Activated T-helper 2 cell treated with anti-CD3 and anti-CD28 coated beads, Interferon-gamma antibody, Interleukin-2, Interleukin-4, amounts not matched to agents 10 μg/mL and 5 μg/mL and 100 μg/mL, durations not matched to agents 14 hours and 24 hours and 36 hours (primary cell): ENCODE data around the gene H6PD. TPM values are rescaled to one million over a fixed set of nuclear protein-coding genes. Genes with fewer than 3 reads are reported as not detected.

Experiments
- DNase-seq: peaks from one replicate; pipeline ENCODE4 v3.0.0; 2021; ENCODE audit warnings: low spot score
- H3K27ac Mint-ChIP-seq: one replicate; pipeline ENCODE4 v1.8.0; 2021; ENCODE audit warnings: mixed read lengths
- H3K27me3 Mint-ChIP-seq: one replicate; pipeline ENCODE4 v1.8.0; 2021; ENCODE audit warnings: low read depth, mixed read lengths
- H3K36me3 Mint-ChIP-seq: one replicate; pipeline ENCODE4 v1.8.0; 2021; ENCODE audit warnings: low read depth, mixed read lengths
- H3K4me1 Mint-ChIP-seq: one replicate; pipeline ENCODE4 v1.8.0; 2021; ENCODE audit warnings: low read depth, mixed read lengths
- H3K4me3 Mint-ChIP-seq: one replicate; pipeline ENCODE4 v1.8.0; 2021; ENCODE audit warnings: low read depth, mild to moderate bottlenecking, moderate library complexity, mixed read lengths
- H3K9me3 Mint-ChIP-seq: one replicate; pipeline ENCODE4 v1.8.0; 2021; ENCODE audit warnings: mixed read lengths
- intact Hi-C: fragments of 100-400 bp; cut with micrococcal nuclease; formaldehyde crosslinking; loops from one replicate; pipeline ENCODE4 v1.15.1; 2023
- total RNA-seq: library from RNA; stranded (reverse); gene quantifications from 2 replicates; pipeline ENCODE4 v1.2.3, GENCODE V29; 2022

H6PD gene
- total RNA-seq, 1 donor from 2014 or later, result 27.1 TPM

DNA sequence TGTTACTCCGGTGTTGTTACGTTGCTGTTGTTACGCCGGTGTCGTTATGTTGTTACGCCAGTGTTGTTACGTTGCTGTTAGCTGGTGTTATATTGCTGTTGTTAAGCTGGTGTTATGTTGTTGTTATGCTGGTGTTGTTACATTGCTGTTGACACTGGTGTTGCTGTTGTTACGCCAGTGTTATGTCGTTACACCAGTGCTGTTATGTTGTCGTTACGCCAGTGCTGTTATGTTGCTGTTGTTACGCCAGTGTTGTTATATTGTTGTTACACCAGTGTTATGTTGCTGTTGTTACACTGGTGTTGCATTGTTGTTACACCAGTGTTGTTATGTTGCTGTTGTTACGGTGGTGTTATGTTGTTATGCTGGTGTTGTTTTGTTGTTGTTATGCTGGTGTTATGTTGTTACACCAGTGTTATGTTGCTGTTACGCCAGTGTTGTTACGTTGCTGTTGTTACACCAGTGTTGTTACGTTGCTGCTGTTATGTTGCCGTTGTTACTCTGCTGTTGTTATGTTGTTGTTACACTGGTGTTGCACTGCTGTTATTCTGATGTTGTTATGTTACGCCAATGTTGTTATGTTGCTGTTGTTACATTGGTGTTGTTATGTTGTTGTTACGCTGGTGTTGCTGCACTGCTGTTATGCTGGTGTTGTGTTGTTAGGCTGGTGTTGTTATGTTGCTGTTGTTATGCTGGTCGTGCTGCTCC, 25.6 kb downstream of the H6PD start:
- Mint-ChIP-seq H3K27ac (no peak overlapping the region), H3K9me3 (peaks cover 25% of the 10 kb centered on the region), H3K4me3 (no peak overlapping the region), H3K4me1 (no peaks in the 10 kb centered on the region), H3K36me3 (peaks cover 51% of the 10 kb centered on the region), H3K27me3 (no peaks in the 10 kb centered on the region)
- DNase-seq, result no peak
- intact Hi-C loops, result no loop called here

DNA sequence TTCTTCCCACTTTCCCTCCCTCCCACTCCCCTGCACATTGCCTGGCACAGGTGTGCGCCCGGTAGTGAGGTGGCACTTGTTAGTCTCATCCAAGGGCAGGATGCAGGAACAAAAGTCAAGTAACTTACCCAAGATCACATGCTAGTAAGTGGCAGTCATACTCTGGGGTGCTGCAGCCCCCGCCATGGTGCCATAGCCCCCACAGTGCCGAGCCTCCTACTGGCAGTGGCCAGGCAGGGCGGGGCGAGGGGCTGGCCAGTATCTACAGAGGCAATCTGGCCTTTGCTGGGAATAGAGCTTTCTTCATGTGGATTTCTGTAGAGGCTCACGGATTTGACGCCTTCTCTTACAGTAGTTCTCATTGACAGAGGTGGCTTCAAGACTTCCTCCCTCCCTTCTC, 26.9 kb downstream of the H6PD start:
- H3K27ac Mint-ChIP-seq, result no peak overlapping the region
- no peak for DNase-seq
- H3K27me3 Mint-ChIP-seq, result no peaks in the 10 kb centered on the region
- no peak overlapping the region for H3K4me3 Mint-ChIP-seq
- peaks cover 58% of the 10 kb centered on the region for H3K36me3 Mint-ChIP-seq
- peaks cover 25% of the 10 kb centered on the region for H3K9me3 Mint-ChIP-seq
- intact Hi-C loops, result no loop called here
- peaks cover 3% of the 10 kb centered on the region for H3K4me1 Mint-ChIP-seq

- peaks cover 5% of the 10 kb centered on the region for H3K4me1 Mint-ChIP-seq
- intact Hi-C loops, result no loop called here
- peaks cover 54% of the 10 kb centered on the region for H3K36me3 Mint-ChIP-seq
- H3K27me3 Mint-ChIP-seq, result no peaks in the 10 kb centered on the region
- no peak overlapping the region for H3K4me3 Mint-ChIP-seq
- no peak for DNase-seq
- no peak overlapping the region for H3K27ac Mint-ChIP-seq
- H3K9me3 Mint-ChIP-seq, result peaks cover 25% of the 10 kb centered on the region
Measured at GRCh38 chr1:9262096-9262986, 27.8 kb downstream of the H6PD start.

- Mint-ChIP-seq H3K27ac (no peak overlapping the region), H3K36me3 (peaks cover 44% of the 10 kb centered on the region), H3K4me1 (peaks cover 5% of the 10 kb centered on the region), H3K4me3 (no peak overlapping the region), H3K27me3 (no peaks in the 10 kb centered on the region), H3K9me3 (peaks cover 17% of the 10 kb centered on the region)
- DNase-seq, result no peak
- intact Hi-C loops, result no loop called here
Measured at GRCh38 chr1:9263276-9263855, 28.8 kb downstream of the H6PD start.

DNA sequence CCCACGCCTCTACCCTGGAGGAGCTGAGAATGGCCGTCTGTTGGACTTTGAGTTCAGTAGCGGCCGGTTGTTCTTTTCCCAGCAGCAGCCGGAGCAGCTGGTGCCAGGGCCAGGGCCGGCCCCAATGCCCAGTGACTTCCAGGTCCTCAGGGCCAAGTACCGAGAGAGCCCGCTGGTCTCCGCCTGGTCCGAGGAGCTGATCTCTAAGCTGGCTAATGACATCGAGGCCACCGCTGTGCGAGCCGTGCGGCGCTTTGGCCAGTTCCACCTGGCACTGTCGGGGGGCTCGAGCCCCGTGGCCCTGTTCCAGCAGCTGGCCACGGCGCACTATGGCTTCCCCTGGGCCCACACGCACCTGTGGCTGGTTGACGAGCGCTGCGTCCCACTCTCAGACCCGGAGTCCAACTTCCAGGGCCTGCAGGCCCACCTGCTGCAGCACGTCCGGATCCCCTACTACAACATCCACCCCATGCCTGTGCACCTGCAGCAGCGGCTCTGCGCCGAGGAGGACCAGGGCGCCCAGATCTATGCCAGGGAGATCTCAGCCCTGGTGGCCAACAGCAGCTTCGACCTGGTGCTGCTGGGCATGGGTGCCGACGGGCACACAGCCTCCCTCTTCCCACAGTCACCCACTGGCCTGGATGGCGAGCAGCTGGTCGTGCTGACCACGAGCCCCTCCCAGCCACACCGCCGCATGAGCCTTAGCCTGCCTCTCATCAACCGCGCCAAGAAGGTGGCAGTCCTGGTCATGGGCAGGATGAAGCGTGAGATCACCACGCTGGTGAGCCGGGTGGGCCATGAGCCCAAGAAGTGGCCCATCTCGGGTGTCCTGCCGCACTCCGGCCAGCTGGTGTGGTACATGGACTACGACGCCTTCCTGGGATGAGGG, 29.7 kb downstream of the H6PD start:
- no peak for DNase-seq
- Mint-ChIP-seq H3K36me3 (peaks cover 37% of the 10 kb centered on the region), H3K27ac (no peak overlapping the region), H3K9me3 (peaks cover 12% of the 10 kb centered on the region), H3K27me3 (no peaks in the 10 kb centered on the region), H3K4me3 (no peak overlapping the region), H3K4me1 (peaks cover 5% of the 10 kb centered on the region)
- intact Hi-C loops, result no loop called here

DNA sequence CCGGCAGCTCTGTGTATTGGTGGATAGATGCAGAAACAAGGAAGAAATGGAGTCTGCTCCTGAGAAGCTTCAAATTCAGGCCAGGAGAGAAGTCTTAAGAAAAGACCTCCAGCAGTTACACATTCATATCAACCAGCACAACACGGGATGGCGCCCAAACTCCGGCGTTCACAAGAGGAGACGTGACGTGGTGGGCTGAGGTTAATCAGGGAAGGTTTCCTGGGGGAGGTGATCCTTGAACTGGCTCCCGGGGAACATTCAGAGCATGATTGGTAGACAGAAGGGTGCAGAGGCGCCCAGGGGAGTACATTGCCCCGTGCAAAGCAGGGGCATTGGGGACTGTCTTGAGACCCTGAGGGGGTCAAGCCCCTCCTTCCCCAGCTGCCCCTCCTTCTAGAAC, 30.5 kb downstream of the H6PD start:
- H3K27me3 Mint-ChIP-seq, result no peaks in the 10 kb centered on the region

DNA sequence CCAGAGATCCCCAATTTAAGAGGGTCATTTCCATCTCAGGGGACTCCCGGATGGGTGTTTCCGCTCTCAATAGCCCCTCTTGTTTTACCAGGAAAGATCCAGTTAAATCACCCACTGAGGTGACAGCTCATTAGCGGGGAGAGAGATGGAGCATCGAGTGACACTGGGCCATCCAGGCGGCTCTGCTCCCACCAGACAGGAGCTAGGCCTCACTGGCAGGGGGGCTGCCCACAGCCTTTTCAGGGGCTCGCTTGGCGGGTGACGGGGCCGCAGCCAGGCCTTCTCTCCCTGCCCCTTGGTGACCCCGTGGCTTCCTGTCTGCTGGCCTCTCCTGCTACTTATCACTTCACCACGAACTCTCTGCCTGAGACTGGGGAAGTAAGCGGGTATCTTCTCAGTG, 31.4 kb downstream of the H6PD start:
- peaks cover 5% of the 10 kb centered on the region for H3K4me1 Mint-ChIP-seq
- DNase-seq, result no peak
- no peak overlapping the region for H3K4me3 Mint-ChIP-seq
- intact Hi-C loops, result no loop called here
- H3K36me3 Mint-ChIP-seq, result peaks cover 24% of the 10 kb centered on the region
- no peaks in the 10 kb centered on the region for H3K27me3 Mint-ChIP-seq
- H3K27ac Mint-ChIP-seq, result no peak overlapping the region
- no peaks in the 10 kb centered on the region for H3K9me3 Mint-ChIP-seq

More for the DNA sequence above, 30.5 kb downstream of the H6PD start:
- no peak for DNase-seq
- peaks cover 33% of the 10 kb centered on the region for H3K36me3 Mint-ChIP-seq
- peaks cover 5% of the 10 kb centered on the region for H3K4me1 Mint-ChIP-seq
- no peak overlapping the region for H3K4me3 Mint-ChIP-seq
- H3K9me3 Mint-ChIP-seq, result peaks cover 5% of the 10 kb centered on the region
- no peak overlapping the region for H3K27ac Mint-ChIP-seq
- intact Hi-C loops, result no loop called here

DNA sequence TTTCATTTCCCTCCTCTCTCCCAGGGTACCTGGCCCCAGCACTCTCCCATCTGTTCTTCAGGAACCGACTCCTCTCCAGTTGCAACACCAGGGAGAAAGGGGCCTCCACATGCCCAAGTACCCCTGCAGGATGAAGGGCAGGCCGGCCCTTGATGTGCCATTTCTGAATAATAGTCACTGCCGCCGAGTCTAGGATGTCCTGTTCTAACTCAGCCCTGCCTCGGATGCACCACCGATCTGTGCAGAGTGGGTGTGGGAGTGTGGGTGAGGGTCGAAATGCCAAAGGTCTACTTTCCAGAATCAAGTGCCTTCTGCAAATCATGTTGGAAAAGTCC, 32.7 kb downstream of the H6PD start:
- DNase-seq, result no peak
- intact Hi-C loops, result loop anchor here (1.0 kb wide), 2 partner anchors 189 to 224 kb away; no protein-coding TSS in a partner anchor
- no peaks in the 10 kb centered on the region for H3K9me3 Mint-ChIP-seq
- peaks cover 17% of the 10 kb centered on the region for H3K36me3 Mint-ChIP-seq
- H3K4me1 Mint-ChIP-seq, result peaks cover 5% of the 10 kb centered on the region
- H3K4me3 Mint-ChIP-seq, result no peak overlapping the region
- no peak overlapping the region for H3K27ac Mint-ChIP-seq
- H3K27me3 Mint-ChIP-seq, result no peaks in the 10 kb centered on the region

GRCh38 chr1:9267827-9268581, 33.4 kb downstream of the H6PD start:
- no peak overlapping the region for H3K4me3 Mint-ChIP-seq
- H3K27ac Mint-ChIP-seq, result no peak overlapping the region
- DNase-seq, result no peak
- H3K9me3 Mint-ChIP-seq, result no peaks in the 10 kb centered on the region
- intact Hi-C loops, result loop anchor here (1.0 kb wide), 2 partner anchors 188 to 223 kb away; no protein-coding TSS in a partner anchor
- peaks cover 17% of the 10 kb centered on the region for H3K36me3 Mint-ChIP-seq
- peaks cover 5% of the 10 kb centered on the region for H3K4me1 Mint-ChIP-seq
- no peaks in the 10 kb centered on the region for H3K27me3 Mint-ChIP-seq

- Mint-ChIP-seq H3K27me3 (no peaks in the 10 kb centered on the region), H3K4me1 (peaks cover 5% of the 10 kb centered on the region), H3K36me3 (peaks cover 17% of the 10 kb centered on the region), H3K4me3 (no peak overlapping the region), H3K9me3 (no peaks in the 10 kb centered on the region), H3K27ac (no peak overlapping the region)
- intact Hi-C loops, result no loop called here
- no peak for DNase-seq
Measured at GRCh38 chr1:9269078-9269501, 34.5 kb downstream of the H6PD start.

- no peak overlapping the region for H3K4me3 Mint-ChIP-seq
- H3K27ac Mint-ChIP-seq, result no peak overlapping the region
- no peaks in the 10 kb centered on the region for H3K9me3 Mint-ChIP-seq
- H3K27me3 Mint-ChIP-seq, result no peaks in the 10 kb centered on the region
- H3K4me1 Mint-ChIP-seq, result peaks cover 5% of the 10 kb centered on the region
- no peak for DNase-seq
- H3K36me3 Mint-ChIP-seq, result peaks cover 16% of the 10 kb centered on the region
- intact Hi-C loops, result no loop called here
Measured at GRCh38 chr1:9269721-9270120, 35.1 kb downstream of the H6PD start.
